COLO668 (cell line): Measurements from ENCODE around the gene MYOM3.

Source experiments
- DNase-seq: peaks from one replicate; lab custom pipeline; 2025; ENCODE audit not compliant: unreplicated experiment; lab: John Stamatoyannopoulos, UW

The MYOM3 gene

GRCh38 chr1:24111996-24112779 is at the start of gene MYOM3:
MYOM3 (minus strand) TSS chr1:24112135; CDS start chr1:24108636, 3,499 bp downstream.
- peak; percentile 69 for DNase-seq

- no peak for DNase-seq
These were observed 49.3 kb upstream of the MYOM3 start for GRCh38 chr1:24161270-24161669.

- DNase-seq, result no peak
These were observed 47.4 kb upstream of the MYOM3 start for GRCh38 chr1:24159366-24159765.

- DNase-seq, result no peak
These were observed 46.1 kb upstream of the MYOM3 start for GRCh38 chr1:24157918-24158481.

- no peak for DNase-seq
These were observed 44.8 kb upstream of the MYOM3 start for GRCh38 chr1:24156542-24157260.

- DNase-seq, result peak; percentile 94
These were observed 43.3 kb upstream of the MYOM3 start for GRCh38 chr1:24155011-24155782.

- peak; percentile 93 for DNase-seq
These were observed 42.3 kb upstream of the MYOM3 start for GRCh38 chr1:24154215-24154614.

GRCh38 chr1:24152631-24153494 is 40.9 kb upstream of the MYOM3 start:
- no peak for DNase-seq

GRCh38 chr1:24151175-24151533 is 39.2 kb upstream of the MYOM3 start:
- no peak for DNase-seq

- DNase-seq, result peak; percentile 95
These were observed 38.6 kb upstream of the MYOM3 start for GRCh38 chr1:24150234-24151174.

GRCh38 chr1:24149866-24150233 is 37.9 kb upstream of the MYOM3 start:
- no peak for DNase-seq

- no peak for DNase-seq
These were observed 35.9 kb upstream of the MYOM3 start for GRCh38 chr1:24147816-24148215.

- DNase-seq, result no peak
These were observed 35.3 kb upstream of the MYOM3 start for GRCh38 chr1:24147194-24147593.

- peak; percentile 43 for DNase-seq
These were observed 30.9 kb upstream of the MYOM3 start, which contains the start of gene IL22RA1 for GRCh38 chr1:24142546-24143534. IL22RA1 (minus strand) TSS chr1:24143140; CDS start chr1:24143082, 58 bp downstream.

GRCh38 chr1:24141311-24141997 is 29.5 kb upstream of the MYOM3 start:
- DNase-seq, result no peak

GRCh38 chr1:24140741-24141181 is 28.8 kb upstream of the MYOM3 start:
- DNase-seq, result no peak

- DNase-seq, result no peak
These were observed 28.0 kb upstream of the MYOM3 start for GRCh38 chr1:24139841-24140425.
